Astrocyte of the spinal cord (primary cell): Measurements from ENCODE around the gene PIK3CB.

Experiments used
- DNase-seq: peaks from one replicate; pipeline ENCODE4 v3.0.0; 2011; ENCODE audit warnings: low read depth, low spot score
- H3K4me3 ChIP-seq: 2 replicates; pipeline ENCODE4 v1.5.1; 2011; ENCODE audit warnings: low read depth, mild to moderate bottlenecking, low read length, moderate library complexity
- in situ Hi-C: cut with HindIII; loops from 2 replicates; pipeline ENCODE4 v1.10.0; 2017; ENCODE audit warnings: low sequenced_read_pairs
- TF ChIP-seq, protein P1 (sequence below): IDR thresholded peaks from 2 replicates; pipeline ENCODE4 v1.5.1; 2012; ENCODE audit warnings: low read depth, mild to moderate bottlenecking, low read length, inconsistent platforms

The PIK3CB gene

DNA sequence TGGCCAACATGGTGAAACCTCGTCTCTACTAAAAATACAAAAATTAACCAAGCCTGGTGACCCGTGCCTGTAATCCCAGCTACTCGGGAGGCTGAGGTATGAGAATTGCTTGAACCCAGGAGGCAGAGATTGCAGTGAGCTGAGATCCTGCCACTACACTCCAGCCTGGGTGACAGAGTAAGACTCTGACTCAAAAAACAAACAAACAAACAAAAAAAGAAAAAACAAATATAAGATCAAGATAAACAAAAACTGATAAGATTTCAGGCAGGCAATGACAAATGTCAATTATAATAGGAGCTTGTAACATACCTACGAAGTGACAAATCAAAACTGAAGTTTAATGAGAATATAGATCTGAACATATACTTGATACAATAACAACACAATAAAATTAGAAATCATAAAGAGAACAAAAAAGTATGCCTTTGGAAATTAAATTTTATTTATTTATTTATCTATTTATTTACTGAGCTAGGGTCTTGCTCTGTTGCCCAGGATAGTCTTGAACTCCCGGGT, 155.8 kb downstream of the PIK3CB start:
- in situ Hi-C loops = no loop called here
- DNase-seq = no peak
- TF ChIP-seq, protein P1, sequence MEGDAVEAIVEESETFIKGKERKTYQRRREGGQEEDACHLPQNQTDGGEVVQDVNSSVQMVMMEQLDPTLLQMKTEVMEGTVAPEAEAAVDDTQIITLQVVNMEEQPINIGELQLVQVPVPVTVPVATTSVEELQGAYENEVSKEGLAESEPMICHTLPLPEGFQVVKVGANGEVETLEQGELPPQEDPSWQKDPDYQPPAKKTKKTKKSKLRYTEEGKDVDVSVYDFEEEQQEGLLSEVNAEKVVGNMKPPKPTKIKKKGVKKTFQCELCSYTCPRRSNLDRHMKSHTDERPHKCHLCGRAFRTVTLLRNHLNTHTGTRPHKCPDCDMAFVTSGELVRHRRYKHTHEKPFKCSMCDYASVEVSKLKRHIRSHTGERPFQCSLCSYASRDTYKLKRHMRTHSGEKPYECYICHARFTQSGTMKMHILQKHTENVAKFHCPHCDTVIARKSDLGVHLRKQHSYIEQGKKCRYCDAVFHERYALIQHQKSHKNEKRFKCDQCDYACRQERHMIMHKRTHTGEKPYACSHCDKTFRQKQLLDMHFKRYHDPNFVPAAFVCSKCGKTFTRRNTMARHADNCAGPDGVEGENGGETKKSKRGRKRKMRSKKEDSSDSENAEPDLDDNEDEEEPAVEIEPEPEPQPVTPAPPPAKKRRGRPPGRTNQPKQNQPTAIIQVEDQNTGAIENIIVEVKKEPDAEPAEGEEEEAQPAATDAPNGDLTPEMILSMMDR = no peak
- no peak overlapping the region for H3K4me3 ChIP-seq

DNA sequence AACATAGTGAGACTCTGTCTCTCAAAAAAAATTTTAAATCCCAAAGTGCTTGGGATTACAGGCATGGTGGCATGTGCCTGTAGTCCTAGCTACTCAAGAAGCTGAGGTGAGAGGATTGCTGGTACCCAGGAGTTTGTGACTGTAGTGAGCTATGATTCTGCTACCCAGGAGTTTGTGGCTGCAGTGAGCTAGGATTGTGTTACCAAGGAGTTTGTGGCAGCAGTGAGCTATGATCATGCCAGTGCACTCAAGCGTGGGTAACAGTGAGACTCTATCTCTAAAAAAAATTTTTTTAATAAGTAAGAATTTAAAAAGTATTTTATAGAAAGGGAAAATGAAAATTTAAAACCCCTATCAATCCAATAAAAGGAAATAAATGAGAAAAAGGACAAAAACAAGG, 156.6 kb downstream of the PIK3CB start:
- DNase-seq = no peak
- H3K4me3 ChIP-seq = no peak overlapping the region
- TF ChIP-seq, protein P1 = no peak
- in situ Hi-C loops = no loop called here

DNA sequence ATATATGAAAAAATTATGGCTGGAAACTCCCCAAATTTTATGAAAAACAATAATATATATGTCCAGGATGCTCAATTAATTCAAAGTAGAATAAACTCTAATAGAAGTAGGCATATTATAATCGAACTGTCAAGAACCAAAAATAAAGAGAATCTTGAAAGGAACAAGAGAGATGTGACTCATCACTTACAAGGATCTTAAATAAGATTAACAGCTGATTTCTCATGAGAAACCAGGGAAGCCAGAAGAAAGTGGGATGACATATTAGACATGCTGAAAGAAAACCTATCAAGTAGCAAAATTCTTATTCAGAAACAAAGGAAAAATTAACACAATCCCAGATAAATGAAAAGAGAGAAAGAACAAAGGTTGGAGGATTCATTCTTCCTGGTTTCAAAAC, 159.3 kb downstream of the PIK3CB start:
- TF ChIP-seq, protein P1 = no peak
- H3K4me3 ChIP-seq = no peak overlapping the region
- peak; percentile 32 for DNase-seq
- in situ Hi-C loops = no loop called here

DNA sequence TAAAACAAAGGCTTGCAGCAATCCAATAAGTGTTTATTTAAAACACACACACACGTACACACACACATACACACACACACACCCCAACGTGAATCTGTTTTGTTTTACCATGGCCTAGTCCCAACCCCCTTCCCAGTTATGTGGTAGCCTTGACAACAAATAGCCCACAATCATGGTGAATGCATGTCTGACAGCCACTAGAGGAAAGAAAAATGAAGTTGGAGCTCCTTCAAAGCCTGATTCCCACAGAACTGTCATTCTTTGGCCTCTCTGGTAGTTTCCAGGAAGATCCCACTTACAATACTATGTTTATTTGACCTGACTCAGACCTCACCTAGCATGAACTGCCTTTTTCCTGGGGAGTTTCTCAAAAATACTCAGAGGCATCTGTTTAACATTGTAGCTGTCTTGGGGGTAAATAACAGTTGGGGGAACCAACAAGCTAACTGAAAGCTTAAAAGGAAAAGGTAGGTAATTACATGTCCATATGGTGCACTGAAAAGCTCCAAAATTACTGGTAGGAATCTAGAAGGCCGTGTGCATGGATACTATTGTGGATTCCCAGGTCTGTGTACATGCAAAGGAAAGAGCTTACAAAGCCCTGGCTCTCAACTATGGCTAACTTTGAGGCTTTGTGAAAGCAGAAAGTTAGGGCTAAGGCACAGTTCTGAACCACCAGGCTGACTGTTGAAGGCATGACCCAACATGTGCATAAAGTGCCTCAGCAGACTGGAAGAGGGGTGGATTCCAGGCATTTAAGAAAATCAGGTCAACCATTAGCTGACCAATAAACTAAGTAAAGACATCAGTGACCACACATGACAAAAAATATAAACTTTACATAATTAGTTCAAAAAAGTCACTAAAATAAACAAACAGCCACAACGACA, 160.8 kb downstream of the PIK3CB start:
- TF ChIP-seq, protein P1 = no peak
- no peak overlapping the region for H3K4me3 ChIP-seq
- in situ Hi-C loops = no loop called here
- peak; percentile 89 for DNase-seq

DNA sequence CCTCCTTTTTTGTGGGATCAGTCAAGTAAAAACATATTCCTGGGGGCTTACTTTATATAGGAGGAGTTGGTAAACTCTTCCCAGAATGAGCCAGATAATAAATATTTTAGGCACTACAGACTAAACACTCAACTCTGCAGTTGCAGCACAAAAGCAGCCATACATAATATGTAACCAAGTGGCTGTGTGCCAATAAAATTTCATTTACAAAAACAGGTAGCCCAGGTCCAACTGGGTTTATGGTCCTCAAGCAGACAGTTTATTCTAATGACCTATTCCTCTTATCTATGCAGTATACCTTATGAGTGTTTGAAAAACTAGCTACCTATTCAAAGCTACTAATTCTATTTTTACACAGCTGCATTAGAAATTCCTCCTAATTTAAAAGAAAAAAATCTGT, 164.3 kb downstream of the PIK3CB start:
- in situ Hi-C loops = no loop called here
- TF ChIP-seq, protein P1 = no peak
- no peak for DNase-seq
- H3K4me3 ChIP-seq = no peak overlapping the region

DNA sequence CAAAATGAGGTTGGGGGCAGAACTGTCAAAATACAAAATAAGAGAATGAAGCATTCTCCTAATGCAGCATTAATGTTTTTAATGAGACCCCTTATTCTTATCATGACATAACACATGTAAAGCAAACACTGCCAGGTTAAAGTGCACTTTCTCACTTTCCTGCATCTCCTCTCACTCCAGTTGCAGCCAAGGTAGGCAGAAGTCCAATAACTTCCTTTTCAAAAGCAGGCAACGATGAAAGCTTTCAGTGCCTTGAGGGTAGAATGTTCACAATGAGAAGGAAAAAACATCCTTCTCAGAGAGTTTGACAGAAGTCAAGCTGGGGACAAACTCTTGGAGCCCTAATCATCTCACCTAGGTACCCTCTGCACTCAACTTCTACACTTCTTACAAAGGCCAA, 166.6 kb downstream of the PIK3CB start:
- no peak for DNase-seq
- TF ChIP-seq, protein P1 = no peak

More for the DNA sequence above, 166.6 kb downstream of the PIK3CB start:
- H3K4me3 ChIP-seq = no peak overlapping the region
- in situ Hi-C loops = no loop called here
